WI38 (cell line): ENCODE measurements around the gene NELL1.

Experiments
- H3K4me3 ChIP-seq: 2 replicates; pipeline ENCODE4 v1.5.1; 2011; ENCODE audit warnings: low read depth, mild to moderate bottlenecking, control low read depth, low read length
- TF ChIP-seq, protein P1 (sequence below): IDR thresholded peaks from 2 replicates; pipeline ENCODE4 v1.5.1; 2012; ENCODE audit warnings: low read depth, mild to moderate bottlenecking, control low read depth, low read length

The NELL1 gene

DNA sequence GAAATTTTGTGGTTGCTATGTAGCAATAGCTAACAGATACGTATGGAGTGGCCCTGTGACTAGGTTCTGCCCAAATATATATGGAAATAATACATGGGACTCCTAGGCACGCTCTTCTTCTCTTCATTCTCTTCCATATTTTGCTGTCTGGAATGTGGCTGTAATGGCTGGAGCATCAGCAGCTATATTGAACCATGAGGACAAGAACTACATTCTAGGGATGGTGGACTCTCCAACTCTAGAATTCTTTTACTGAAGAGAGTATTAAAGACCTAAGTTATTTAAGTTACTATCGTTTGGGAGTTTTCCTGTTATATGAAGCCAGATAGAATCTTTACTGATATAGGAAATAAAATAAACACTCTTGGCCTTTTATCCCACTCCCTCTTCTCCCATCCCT, 7.5 kb upstream of the NELL1 start:
- TF ChIP-seq, protein P1, sequence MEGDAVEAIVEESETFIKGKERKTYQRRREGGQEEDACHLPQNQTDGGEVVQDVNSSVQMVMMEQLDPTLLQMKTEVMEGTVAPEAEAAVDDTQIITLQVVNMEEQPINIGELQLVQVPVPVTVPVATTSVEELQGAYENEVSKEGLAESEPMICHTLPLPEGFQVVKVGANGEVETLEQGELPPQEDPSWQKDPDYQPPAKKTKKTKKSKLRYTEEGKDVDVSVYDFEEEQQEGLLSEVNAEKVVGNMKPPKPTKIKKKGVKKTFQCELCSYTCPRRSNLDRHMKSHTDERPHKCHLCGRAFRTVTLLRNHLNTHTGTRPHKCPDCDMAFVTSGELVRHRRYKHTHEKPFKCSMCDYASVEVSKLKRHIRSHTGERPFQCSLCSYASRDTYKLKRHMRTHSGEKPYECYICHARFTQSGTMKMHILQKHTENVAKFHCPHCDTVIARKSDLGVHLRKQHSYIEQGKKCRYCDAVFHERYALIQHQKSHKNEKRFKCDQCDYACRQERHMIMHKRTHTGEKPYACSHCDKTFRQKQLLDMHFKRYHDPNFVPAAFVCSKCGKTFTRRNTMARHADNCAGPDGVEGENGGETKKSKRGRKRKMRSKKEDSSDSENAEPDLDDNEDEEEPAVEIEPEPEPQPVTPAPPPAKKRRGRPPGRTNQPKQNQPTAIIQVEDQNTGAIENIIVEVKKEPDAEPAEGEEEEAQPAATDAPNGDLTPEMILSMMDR: no peak

DNA sequence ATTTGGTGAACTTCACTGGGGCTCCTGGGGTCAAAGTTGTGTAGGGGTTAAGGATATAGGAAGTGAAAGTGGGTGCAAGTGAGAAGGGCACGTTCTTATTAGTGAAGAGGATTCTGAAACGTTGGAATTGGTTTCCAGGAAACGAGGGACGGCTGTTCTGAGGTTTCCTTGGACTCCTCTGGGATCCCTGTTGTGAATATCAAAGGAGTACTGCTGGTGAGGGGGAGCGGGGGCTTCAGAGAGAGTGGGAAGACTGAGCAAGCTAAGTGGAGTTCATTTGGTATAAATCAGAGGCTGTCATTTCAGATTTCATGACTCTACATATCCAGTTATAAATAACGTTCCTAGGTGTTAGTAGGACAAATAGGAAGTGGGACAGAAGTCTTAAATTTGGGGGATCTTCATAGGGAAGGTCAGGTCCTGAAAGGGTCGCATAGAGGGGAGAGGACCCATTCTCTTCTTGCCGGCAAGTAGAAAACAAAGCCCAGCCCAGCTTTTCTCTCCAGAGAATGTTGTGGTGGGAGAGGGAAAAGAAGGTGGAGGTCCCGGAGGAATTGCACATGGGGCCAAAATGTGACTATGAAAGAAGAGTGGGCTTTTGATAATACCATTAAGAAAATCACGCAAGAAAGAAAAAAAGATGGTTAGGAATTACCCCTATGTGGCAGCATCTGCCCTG, 1.1 kb upstream of the NELL1 start:
- H3K4me3 ChIP-seq: no peak overlapping the region
- TF ChIP-seq, protein P1: no peak

More for the DNA sequence above, 7.5 kb upstream of the NELL1 start:
- H3K4me3 ChIP-seq: no peak overlapping the region

GRCh38 chr11:20669820-20670684, 666 bp downstream of the NELL1 start:
- TF ChIP-seq, protein P1: no peak
- no peak overlapping the region for H3K4me3 ChIP-seq

DNA sequence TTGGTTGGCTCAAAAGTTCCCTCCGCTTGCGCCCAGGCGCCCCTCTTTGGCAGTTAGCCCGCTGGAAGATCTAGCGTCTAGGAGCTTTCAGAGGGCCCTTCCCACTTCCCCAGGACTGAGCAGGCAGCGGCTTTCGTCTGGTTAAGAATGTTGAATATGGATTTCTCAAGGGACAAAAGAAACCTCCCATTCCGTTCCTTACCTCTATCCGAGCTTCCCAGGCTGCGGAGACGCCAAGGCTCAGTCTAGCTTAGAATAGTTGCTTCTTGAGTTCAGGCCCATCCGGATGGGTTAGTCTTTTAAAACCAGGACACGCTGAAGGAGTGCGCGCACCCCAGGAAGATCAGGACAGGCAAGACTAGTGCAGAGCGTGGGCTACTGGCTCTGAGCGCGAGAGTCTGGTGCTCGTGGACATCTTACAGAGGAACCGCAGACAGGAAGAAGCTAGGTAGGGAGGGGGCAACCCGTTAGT, 1.6 kb downstream of the NELL1 start:
- H3K4me3 ChIP-seq: no peak overlapping the region
- TF ChIP-seq, protein P1: no peak

GRCh38 chr11:20671856-20672546, 2.6 kb downstream of the NELL1 start:
- TF ChIP-seq, protein P1: no peak
- H3K4me3 ChIP-seq: no peak overlapping the region

GRCh38 chr11:20672575-20672974, 3.2 kb downstream of the NELL1 start:
- H3K4me3 ChIP-seq: no peak overlapping the region
- TF ChIP-seq, protein P1: 0 out of 2 replicates have a peak, but pooled peaks have one; percentile 8
